Fibroblast of villous mesenchyme (primary cell): Measurements from ENCODE around the gene KLF11. TPM values are rescaled to one million over a fixed set of nuclear protein-coding genes. Genes with fewer than 3 reads are reported as not detected.

Experiments used
- DNase-seq: peaks from one replicate; pipeline ENCODE4 v3.0.0-alpha.2; 2010; ENCODE audit warnings: low read depth
- H3K4me3 ChIP-seq: 2 replicates; pipeline ENCODE4 v1.5.1; 2011; ENCODE audit warnings: low read depth, mild to moderate bottlenecking, low read length
- CTCF ChIP-seq: IDR thresholded peaks from 2 replicates; pipeline ENCODE4 v1.5.1; 2012; ENCODE audit warnings: low read depth, mild to moderate bottlenecking, low read length; ENCODE audit not compliant: insufficient read depth
- total RNA-seq: library from RNA; depleted of rRNA; stranded (reverse); fragments of >200 nt; gene quantifications from 2 replicates; pipeline ENCODE4 v1.2.3, GENCODE V29; 2012

Gene KLF11
- total RNA-seq, 1 donor, result 6.9 TPM

- TF ChIP-seq CTCF, result no peak
- no peak overlapping the region for H3K4me3 ChIP-seq
- no peak for DNase-seq
Observed at GRCh38 chr2:10000541-10000940, 42.8 kb upstream of the KLF11 start.

- DNase-seq, result peak; percentile 66
- H3K4me3 ChIP-seq, result no peak overlapping the region
- TF ChIP-seq CTCF, result no peak
Observed at GRCh38 chr2:10001586-10001985, 41.8 kb upstream of the KLF11 start.

- DNase-seq, result no peak
- TF ChIP-seq CTCF, result no peak
- no peak overlapping the region for H3K4me3 ChIP-seq
Observed at GRCh38 chr2:10002109-10002508, 41.2 kb upstream of the KLF11 start.

GRCh38 chr2:10002681-10003080 is 40.7 kb upstream of the KLF11 start:
- TF ChIP-seq CTCF, result no peak
- no peak for DNase-seq
- no peak overlapping the region for H3K4me3 ChIP-seq

- peak; percentile 65 for DNase-seq
- no peak overlapping the region for H3K4me3 ChIP-seq
- TF ChIP-seq CTCF, result no peak
Observed at GRCh38 chr2:10003206-10004125, 39.9 kb upstream of the KLF11 start.

GRCh38 chr2:10004401-10004800 is 38.9 kb upstream of the KLF11 start:
- H3K4me3 ChIP-seq, result no peak overlapping the region
- no peak for TF ChIP-seq CTCF
- DNase-seq, result no peak
